HG03045 (cell line): ENCODE measurements around the gene RTCB.

ENCODE experiments used
- ATAC-seq: cut with Tn5 transposase; IDR thresholded peaks from one replicate; pipeline ENCODE4 v1.9.1; 2021; ENCODE audit warnings: mild to moderate bottlenecking, moderate library complexity; ENCODE audit not compliant: unreplicated experiment

RTCB gene

DNA sequence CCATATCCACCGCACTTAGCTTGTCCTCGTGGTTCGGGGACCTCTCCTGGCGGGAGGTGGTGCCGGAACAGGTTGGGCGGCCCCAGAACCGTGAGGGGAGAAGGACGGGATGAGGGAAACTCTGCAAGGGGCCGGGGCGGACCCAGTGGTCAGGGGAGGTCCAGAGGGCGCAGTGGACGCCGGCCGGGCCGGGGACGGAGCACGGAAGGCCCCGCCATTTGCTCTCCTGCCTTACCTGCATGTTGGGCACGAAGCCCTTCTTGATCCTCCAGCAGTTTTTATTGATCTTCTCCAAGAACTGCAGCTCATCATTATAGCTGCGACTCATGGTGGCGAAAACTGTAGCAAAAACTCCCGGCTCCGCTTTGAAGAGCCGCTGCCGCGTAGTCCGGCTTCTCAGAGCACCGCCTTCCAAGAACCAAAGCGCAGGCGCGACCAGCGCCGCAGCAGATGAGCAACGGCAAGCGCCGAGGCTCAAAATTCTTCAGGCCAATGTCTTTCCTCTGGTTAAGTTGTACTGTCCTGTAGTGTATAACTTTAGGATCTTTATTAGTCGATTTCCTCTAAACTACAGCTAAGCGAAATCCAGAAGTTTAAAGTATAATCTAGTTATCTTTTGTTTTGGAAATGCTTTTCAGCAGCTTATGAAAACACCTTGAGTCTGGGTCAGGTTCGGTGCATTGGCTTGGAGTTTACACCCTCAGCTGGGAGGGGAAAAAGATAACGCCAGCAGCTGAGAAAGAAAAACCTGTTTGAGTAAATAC is at the start of gene RTCB:
Gene RTCB, minus strand, starts transcription at position 419 of the 764 bp plus-strand sequence. Its CDS starts 91 bp downstream, at position 328.
- peak; percentile 56 for ATAC-seq

DNA sequence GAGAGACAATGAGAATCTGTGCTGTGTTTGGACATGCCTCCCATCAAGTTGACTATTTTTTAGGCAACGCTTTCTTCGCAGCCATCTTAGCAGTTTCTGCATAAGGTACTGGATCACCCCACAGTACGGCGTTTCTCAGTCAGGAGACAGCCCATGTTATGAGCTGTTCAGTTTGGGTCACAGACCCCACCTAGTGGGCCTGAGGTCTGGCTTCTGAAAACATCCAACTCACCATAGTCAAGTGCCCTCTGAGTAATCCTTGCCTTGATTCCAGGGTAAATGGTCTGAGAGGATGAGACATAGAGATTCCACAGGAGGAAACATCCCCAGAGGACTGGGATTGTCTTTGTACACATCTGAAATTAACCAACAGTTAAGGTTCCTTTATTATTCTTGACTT is 45.0 kb upstream of the RTCB start:
- ATAC-seq, result no peak

DNA sequence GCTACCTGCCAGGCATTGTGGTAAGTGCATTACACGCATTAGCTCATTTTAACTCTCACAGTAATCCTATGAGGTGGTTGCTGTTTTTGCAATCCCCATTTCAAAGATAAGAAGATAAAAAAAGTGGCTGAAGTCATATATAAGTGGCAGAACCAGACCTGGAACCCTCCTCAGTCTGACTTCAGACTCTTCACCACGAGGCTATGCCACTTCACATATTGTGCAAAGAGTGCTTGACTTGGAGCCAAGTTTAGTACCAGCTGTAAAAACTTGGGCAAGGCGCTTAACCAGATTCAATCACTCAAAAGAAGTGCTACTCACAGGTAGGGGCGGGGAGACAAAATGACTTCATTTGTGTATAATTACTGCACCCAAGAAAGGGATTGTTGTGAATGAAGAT is 36.9 kb upstream of the RTCB start:
- no peak for ATAC-seq

- no peak for ATAC-seq
Observed at GRCh38 chr22:32446321-32446720, 34.3 kb upstream of the RTCB start.

GRCh38 chr22:32444068-32444467 is 32.0 kb upstream of the RTCB start:
- no peak for ATAC-seq

- ATAC-seq, result no peak
Observed at GRCh38 chr22:32430352-32430751, 18.3 kb upstream of the RTCB start.

DNA sequence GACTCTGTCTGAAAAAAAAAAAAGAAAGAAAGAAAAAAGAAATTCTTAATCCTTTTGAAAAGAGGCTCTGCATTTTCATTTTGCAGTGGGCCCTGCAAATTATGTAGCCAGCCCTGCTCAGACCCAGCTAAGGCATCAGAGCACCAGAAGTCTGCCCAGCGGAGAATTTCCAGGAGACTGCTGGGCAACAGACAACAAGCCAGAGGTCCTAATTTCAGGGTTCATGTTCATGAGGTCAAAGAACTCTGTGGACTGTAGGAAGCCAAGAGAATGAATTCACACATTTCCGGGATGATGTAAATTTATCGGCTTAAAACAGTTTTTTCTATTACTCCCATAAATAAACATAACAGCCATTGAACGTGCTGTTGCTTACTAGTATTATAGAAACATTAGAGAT is 14.8 kb upstream of the RTCB start:
- ATAC-seq, result no peak

GRCh38 chr22:32423664-32424063 is 11.6 kb upstream of the RTCB start:
- ATAC-seq, result no peak

DNA sequence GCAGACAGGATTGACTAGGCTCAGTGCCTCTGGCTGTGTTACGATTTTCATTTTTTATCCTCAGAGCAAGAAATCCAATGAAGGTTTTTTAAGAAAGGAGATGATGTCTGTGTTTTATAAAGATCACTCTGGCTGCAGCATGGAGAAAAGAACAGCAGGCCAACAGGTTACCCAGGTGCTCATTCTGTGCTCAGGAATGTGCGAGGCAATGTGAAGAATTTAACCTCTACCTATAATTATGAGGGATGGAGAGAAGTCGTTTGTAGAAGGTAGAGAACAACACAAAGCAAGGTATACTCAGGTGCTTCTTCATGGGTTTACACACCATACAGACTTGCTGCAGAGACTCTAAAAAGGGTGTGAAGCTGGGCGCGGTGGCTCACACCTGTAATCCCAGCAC is 10.0 kb upstream of the RTCB start:
- no peak for ATAC-seq

DNA sequence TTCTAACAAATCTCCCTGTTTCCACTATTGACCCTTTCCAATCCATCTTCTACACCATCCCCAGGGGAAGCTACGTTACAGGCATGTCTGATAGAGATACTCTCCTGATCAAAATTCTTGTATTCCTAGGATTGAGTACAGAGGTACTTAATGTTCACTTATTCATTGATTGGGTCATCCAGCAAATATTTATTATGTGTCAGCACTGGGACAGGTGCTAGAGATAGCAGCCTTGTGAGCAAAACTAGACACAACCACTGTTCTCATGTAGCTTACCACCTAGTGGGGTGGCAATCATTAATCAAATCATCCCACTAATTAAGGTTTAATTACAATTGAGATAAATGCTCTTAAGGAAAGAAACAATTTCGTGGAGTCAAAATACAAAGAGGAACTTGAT is 9.4 kb upstream of the RTCB start:
- ATAC-seq, result no peak

- ATAC-seq, result no peak
Observed at GRCh38 chr22:32417906-32418305, 5.9 kb upstream of the RTCB start.

- no peak for ATAC-seq
Observed at GRCh38 chr22:32416556-32417085, 4.6 kb upstream of the RTCB start.

- ATAC-seq, result no peak
Observed at GRCh38 chr22:32414191-32414590, 2.1 kb upstream of the RTCB start.

DNA sequence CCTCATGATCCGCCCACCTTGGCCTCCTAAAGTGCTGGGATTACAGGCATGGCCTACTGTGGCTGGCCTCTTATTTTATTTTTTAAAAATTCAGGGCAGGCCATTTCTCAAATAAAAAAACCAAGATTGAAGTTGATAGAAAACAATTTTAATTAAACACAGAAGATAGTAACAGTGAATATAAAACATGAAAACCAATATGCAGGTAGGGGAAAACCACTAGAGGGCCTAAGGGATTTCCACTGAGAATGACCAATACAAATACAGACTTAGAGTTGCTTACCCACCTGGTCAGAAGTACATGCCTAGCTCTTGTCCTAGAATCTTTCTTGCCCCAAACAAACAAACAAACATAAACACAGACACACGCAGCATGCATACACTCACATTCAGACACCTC is 1.7 kb upstream of the RTCB start:
- ATAC-seq, result no peak

DNA sequence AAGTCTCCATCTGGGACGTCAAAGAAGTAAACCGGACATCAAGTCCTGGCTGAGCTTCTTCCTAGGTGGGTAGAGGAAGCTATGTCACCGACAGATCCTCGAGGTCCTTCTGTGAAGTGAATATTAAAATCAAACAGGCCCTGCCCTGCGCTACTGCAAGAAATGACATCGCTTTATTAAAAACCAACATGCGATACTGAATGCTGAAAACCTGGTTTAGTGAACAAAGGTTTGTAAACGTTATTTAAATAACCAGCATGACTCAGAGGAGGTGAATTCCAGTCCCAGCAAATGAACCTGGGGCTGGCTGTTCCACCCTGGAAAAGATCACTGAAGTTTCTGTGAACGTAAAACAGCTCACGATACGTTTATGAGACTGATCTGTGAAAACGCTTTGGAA is 645 bp downstream of the RTCB start:
- no peak for ATAC-seq

DNA sequence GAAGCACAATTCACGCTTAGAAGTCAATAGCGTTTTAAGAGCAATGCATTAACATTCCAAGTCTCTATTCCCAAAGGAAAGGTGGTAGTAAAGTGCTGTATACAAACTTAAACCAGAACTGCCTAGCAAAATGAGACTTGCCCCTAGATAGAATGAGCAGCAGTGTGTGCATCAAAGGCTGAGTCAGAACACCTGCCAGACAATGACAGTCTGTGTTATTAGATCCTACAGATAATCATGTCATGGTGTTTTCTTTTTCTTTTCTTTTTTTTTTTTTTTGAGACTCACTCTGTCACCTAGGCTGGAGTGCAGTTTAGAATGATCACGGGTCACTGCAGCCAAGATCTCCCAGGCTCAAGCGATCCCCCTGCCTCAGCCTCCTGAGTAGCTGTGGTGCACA is 1.6 kb downstream of the RTCB start:
- no peak for ATAC-seq

DNA sequence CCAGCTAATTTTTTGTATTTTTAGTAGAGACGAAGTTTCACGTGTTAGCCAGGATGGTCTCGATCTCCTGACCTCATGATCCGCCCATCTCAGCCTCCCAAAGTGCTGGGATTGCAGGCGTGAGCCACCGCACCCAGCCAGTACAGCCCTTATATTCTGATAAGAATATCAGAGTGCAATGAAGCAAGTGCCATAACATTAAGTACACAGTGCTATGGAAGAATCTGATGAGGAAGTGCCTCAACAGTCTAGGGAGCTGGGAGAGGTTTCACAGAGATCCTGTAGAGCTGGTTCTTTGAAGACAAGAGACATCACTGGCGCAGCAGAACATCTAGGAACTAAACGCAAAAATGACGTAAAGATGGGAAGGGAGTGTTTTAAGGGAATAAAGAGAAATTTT is 2.1 kb downstream of the RTCB start:
- ATAC-seq, result no peak

GRCh38 chr22:32407936-32408335 is 4.1 kb downstream of the RTCB start:
- no peak for ATAC-seq

- ATAC-seq, result no peak
Observed at GRCh38 chr22:32407312-32407711, 4.7 kb downstream of the RTCB start.

DNA sequence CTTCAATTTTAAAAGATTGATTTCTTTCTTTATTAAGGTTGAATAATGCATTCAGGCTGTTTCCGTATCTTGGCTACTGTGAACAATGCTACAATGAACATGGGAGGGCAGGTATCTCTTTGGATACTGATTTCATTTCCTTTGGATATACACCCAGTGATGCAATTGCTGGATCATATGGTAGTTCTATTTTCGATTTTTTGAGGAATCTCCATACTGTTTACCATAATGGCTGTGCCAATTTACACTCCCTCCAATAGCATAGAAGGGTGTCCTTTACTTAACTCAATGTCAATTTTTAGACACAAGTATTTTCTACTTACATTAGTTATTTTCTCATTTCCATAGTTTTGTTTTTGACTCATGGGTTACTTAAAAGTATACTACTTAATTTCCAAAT is 8.0 kb downstream of the RTCB start:
- ATAC-seq, result no peak

- no peak for ATAC-seq
Observed at GRCh38 chr22:32401486-32401885, 10.6 kb downstream of the RTCB start.

GRCh38 chr22:32396746-32397145 is 15.3 kb downstream of the RTCB start:
- ATAC-seq, result no peak

DNA sequence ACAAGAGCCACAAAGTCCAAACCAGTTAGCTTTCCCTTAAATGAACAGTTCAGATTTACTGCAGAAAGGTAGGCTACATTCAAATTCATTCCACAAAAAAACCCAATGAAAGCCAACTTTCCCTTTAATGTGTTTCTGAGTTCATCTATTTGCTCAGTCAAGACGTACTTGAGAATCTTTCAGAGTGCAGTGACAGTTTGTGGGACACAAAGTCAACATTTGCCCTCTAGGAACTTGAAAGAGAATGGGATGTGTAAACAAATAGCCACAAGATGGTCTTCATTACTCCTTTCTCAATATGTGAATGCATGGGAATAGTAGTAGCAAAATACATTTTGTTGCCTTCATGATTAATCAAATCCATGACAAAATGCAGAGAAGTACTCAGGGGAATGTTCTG is 15.8 kb downstream of the RTCB start:
- no peak for ATAC-seq
